Keratinocyte (primary cell): ENCODE results near the gene TMTC2.

Source experiments
- EZH2 ChIP-seq: IDR thresholded peaks from one replicate; pipeline ENCODE4 v1.6.1; 2012; ENCODE audit warnings: inconsistent platforms, mild to moderate bottlenecking, low read length, moderate library complexity
- TF ChIP-seq, protein P1 (sequence below), 3 experiments: IDR thresholded peaks in 1 of 3; conservative IDR thresholded peaks in 1 of 3; optimal IDR thresholded peaks in 1 of 3; 2 replicates in 2 of 3; 3 replicates in 1 of 3; pipeline versions ENCODE3 to v1.5.1; 2011; ENCODE audit warnings: low read length in 3 of 3, mild to moderate bottlenecking in 3 of 3, moderate library complexity in 2 of 3, control low read depth in 1 of 3, inconsistent platforms in 1 of 3; ENCODE audit not compliant: insufficient read depth in 2 of 3; ENCODE audit errors: extremely low read depth in 1 of 3

DNA sequence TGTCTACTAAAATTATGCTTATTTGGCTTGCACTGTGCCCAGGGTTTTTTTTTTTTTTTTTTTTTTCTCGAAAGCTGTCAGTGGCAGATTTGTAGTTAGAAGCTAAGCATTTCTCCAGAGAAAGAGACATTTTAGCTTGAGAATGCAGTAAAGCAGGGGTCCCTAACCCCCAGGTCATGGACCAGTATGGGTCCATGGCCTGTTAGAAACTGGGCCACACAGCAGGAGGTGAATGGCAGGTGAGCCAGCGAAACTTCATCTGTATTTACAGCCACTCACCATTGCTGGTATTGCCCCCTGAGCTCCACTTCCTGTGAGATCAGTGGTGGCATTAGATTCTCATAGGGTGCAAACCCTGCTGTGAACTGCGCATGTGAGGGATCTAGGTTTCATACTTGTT, 73.7 kb downstream of the TMTC2 start:
- TF ChIP-seq, protein P1, sequence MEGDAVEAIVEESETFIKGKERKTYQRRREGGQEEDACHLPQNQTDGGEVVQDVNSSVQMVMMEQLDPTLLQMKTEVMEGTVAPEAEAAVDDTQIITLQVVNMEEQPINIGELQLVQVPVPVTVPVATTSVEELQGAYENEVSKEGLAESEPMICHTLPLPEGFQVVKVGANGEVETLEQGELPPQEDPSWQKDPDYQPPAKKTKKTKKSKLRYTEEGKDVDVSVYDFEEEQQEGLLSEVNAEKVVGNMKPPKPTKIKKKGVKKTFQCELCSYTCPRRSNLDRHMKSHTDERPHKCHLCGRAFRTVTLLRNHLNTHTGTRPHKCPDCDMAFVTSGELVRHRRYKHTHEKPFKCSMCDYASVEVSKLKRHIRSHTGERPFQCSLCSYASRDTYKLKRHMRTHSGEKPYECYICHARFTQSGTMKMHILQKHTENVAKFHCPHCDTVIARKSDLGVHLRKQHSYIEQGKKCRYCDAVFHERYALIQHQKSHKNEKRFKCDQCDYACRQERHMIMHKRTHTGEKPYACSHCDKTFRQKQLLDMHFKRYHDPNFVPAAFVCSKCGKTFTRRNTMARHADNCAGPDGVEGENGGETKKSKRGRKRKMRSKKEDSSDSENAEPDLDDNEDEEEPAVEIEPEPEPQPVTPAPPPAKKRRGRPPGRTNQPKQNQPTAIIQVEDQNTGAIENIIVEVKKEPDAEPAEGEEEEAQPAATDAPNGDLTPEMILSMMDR (optimal IDR thresholded peaks at IDR 0.05 in 1 of 3, IDR thresholded peaks at IDR 0.05 in 1 of 3, conservative IDR thresholded peaks at IDR 0.05 in 1 of 3; ENCODE audit: extremely low read depth in 1 of 3, insufficient read depth in 2 of 3, low read length in 3 of 3) = no peak
- TF ChIP-seq EZH2 = no peak
